Smooth muscle cell of the pulmonary artery (primary cell): ENCODE data around the gene TMPRSS11E. TPM values are rescaled to one million over a fixed set of nuclear protein-coding genes. Genes with fewer than 3 reads are reported as not detected.

Experiments used
- total RNA-seq: library from RNA; depleted of rRNA; stranded (reverse); fragments of >200 nt; gene quantifications from 2 replicates; pipeline ENCODE4 v1.2.3, GENCODE V29; 2014

Gene TMPRSS11E
- not detected in 2 replicates for total RNA-seq

DNA sequence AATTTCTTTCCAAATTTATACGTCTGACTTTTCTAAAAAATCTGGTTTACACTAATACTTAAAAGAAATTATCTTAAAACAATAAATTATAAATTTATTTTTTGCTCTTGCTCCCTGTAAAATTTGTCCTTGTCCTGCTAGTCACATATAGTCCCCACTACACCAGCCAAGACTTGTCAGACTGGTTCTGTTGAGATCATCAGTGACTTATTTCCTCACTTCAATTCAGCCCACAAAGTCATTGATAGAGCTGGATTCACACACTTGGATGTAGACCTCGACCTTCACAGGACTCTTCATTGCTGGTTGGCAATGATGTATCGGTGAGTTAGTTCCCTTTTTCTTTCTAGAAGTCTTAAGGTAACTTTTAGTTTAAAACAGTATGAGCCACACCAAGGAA lies at the start of gene TMPRSS11E:
Gene TMPRSS11E (plus strand): TSS at position 263 of the 400 bp plus-strand sequence. CDS start 50 bp downstream, at position 313.

Other genes starting within 250 kb of the TMPRSS11E start
- not detected in 2 replicates for gene TMPRSS11B, start 201.8 kb upstream of the TMPRSS11E start, total RNA-seq
- gene YTHDC1, start 97.4 kb upstream of the TMPRSS11E start, total RNA-seq, result 30.4 and 31.6 TPM in 2 replicates
- not detected in 2 replicates for gene UGT2B17, start 128.9 kb downstream of the TMPRSS11E start, total RNA-seq
- gene UGT2B15, start 223.2 kb downstream of the TMPRSS11E start, total RNA-seq, result not detected in 2 replicates